Stimulated activated CD4-positive, alpha-beta T cell treated with anti-CD3 and anti-CD28 coated beads, TNF-alpha, amount 100 ng/mL, for 4 hours (primary cell): ENCODE measurements around the gene ELMO3.

Source experiments
- DNase-seq, 3 experiments: peaks; one replicate each; pipeline ENCODE4 v3.0.0-alpha.2; 2020; ENCODE audit warnings: low read depth in 3 of 3

ELMO3 gene

DNA sequence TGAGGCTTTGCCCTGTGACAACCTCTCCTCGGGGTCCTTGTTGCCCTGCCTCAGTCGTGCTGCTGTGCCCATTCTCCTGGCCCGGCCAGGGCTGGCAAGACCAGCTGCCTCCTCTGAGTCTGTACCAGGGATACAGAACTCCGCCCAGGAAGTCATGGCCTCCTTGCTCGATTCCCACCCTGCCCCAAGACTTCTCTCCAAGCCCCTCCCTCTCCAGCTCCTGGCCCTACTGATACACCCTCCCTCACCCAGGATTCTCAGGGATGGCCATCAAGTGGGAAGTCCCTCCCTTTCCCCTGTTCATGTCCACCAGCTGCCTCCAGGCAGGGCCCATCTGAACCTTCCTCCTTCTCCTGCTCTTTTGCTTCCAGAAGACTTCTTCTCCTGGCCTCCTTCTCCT, 16.8 kb downstream of the ELMO3 start:
- no peak for DNase-seq

GRCh38 chr16:67216612-67217490, 17.9 kb downstream of the ELMO3 start:
- no peak for DNase-seq

DNA sequence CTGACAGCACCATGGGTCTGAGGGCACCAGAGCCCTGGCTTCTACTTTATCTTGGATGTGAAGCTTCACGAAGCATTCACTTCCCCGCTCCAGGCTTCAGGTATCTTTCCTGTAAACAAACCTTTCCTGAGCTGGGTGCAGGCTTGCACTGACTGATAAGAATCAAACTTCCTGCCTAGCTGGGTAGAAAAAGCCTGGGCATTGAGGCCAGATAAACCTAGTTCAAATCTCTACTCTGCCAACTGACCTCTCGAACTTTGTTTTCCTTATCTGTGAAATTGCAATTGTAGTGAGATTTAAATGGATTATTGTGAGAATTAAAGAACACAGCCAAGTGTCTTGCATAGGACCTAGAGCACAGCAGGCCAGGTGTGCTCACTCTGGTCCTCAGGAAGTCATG, 25.1 kb downstream of the ELMO3 start:
- no peak for DNase-seq

GRCh38 chr16:67226295-67226803, 27.4 kb downstream of the ELMO3 start:
- DNase-seq = no peak

GRCh38 chr16:67226804-67227566, 28.1 kb downstream of the ELMO3 start, which contains the start of gene TMEM208:
TSS of gene TMEM208 (plus strand) at chr16:67227130. CDS start at chr16:67227219, 89 bp downstream.
- peak; percentile 93 to 97 (median 96) for DNase-seq

DNA sequence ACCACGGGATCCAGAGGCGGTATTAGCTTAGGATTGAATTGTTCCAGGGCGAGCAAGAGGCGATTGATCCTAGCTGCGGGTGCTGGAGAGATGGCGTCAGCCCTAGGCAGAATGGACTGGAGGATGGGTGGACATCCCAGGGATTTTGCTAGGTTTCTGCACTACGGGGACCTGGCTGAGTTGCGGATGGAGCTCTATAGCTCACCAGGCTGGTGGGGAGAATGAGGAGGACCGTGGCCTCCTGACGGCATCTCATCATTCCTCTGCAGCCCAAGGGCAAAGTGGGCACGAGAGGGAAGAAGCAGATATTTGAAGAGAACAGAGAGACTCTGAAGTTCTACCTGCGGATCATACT, 28.6 kb downstream of the ELMO3 start:
- DNase-seq = no peak

GRCh38 chr16:67228034-67228785, 29.3 kb downstream of the ELMO3 start:
- DNase-seq = no peak

GRCh38 chr16:67228905-67229304, 30.0 kb downstream of the ELMO3 start:
- DNase-seq = no peak

- DNase-seq = no peak
These were observed 31.2 kb downstream of the ELMO3 start for GRCh38 chr16:67229906-67230808.

DNA sequence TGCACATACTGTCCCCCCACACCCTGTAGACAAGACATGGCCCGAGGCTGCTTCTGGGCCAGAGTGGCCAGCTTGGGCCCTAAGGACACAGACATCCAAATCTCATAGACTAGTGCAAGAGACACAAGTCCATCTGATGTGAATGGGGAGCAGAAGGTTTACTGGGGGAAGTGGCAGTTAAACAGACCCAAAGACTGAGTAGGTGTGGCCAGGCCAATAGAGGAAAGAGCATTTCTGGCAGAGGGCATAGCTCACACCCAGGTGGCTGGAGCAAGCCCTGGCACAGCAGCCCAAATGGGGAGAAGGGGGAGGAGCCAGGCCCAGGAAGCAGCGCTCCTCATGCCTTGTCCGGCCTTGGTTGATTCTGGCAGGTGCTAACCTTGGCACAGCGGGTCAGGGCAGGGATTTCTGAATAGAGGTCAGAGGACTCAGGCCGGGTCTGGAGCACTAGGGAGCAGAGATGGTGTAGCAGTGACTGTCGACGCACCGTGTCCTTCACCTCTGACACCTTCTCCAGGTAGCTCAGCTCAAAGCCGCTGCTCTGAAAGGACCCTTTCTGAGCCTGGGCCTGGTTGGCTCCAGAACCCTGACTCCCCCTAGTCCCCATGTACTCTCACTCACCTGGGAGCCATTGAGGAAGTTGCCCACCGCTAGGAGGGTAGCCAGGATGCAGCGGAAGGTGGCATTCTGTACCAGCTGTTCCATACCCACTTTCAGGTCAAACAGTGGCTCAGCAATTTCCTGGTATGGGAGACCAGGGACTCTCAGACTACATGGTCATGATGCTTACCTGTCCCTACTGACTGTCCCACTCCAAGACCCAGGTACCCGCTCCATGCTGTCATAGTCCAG, 32.1 kb downstream of the ELMO3 start:
- no peak for DNase-seq

- no peak for DNase-seq
These were observed 34.7 kb downstream of the ELMO3 start for GRCh38 chr16:67233596-67233995.

DNA sequence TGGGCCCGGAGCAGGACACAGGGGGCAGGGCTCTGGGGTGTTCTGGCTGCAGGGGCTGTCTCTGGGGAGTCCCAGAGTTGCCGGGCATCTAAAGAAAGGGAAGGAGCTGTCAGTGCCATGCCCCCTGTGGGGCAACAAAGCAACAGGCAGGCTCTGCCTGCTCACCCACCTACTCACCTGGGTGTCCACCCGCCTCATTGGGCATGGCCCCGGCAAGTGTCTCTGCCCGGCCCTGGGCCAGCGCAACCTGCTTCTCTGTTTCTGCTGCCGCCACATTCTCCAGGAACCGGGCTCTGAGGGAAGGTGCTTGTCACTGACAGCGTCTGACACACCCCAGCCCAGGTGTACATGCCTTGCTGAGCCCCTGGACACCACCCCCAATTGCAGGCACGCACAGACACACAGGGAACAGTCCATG, 35.3 kb downstream of the ELMO3 start:
- no peak for DNase-seq

- peak in 1 of 3 experiments; percentile 29 for DNase-seq
These were observed 37.1 kb downstream of the ELMO3 start for GRCh38 chr16:67235816-67236562.

- DNase-seq = peak in 1 of 3 experiments; percentile 64
These were observed 37.8 kb downstream of the ELMO3 start for GRCh38 chr16:67236563-67237395.

- no peak for DNase-seq
These were observed 38.7 kb downstream of the ELMO3 start for GRCh38 chr16:67237396-67238277.

GRCh38 chr16:67238278-67238575, 39.3 kb downstream of the ELMO3 start:
- DNase-seq = no peak

- no peak for DNase-seq
These were observed 40.0 kb downstream of the ELMO3 start for GRCh38 chr16:67238806-67239470.
